GM18520 (cell line): ENCODE data around the gene CXCL13.
"Not testable (repeated sequence)": the region's sequence is repeated elsewhere in the genome, so short reads cannot be mapped to it uniquely, and the experiment has no call there.

Experiments
- ATAC-seq: cut with Tn5 transposase; IDR thresholded peaks from one replicate; pipeline ENCODE4 v1.9.1; 2021; ENCODE audit not compliant: unreplicated experiment

CXCL13 gene

DNA sequence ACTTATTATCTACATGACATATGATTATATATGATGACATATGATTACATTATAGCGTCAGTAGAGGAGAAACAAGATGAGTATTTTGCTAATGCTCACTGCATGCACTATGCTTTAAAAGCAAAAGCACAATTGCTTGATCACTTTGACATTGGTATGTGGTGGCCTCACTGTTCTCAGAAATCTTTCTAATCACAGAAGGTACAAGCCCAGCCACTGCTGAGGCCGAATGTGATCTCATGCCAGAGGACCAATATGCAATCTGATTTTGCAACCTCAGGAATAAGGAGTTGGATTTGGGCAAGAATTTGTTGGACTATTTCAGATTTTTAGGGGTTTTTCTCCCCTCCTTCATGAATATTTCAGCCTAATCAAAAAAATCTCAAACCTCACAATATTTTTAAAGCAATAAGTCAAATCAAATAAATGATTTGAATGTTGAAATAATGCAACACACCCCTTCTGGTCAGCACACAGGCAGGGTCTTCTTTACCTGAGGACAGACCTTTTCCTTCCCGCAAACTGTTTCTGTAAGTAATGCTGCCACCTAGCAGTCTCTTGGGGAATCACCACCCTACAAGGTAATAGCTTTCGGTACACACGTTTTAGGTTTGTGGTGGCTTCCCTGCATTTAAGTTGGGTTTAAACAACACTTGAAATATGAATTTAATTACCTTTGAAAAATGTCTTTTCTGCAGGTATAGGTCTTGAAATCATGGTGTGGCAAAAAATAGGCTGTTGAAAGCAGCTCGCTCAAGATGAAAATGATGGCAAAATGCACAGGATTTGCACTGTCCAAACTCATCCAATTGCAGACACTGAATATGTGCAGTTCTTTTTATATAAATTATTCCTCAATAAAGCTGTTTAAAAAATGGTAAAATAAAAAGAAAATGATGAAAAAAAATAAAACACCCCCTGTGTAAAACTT, 4.8 kb upstream of the CXCL13 start:
- ATAC-seq = no peak

DNA sequence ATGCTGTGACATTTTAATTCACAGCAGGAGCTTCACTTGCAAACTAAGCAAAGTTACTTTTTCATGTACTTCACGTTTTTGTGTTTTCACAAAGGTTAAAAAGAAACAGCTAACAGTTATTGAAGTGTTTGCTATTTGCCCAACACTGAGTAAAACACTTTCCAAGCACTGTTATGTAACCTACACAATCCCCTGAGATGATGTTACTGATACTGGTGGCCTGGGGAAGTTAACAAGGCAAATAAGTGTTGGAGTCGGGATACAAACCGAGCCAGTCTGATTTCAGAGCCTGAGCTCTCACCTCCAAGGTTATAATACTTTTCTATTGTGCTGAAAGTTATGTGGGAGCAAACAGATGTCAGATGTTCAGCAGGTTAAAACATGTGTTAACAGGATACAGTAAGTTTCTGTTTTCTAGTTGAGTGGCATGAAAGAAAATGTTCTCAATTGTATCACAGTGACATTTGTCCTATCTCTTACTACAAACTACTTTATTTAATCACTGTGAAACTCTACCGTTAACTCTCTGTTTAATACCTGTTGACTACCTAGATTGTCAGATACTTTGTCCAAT, 3.9 kb upstream of the CXCL13 start:
- ATAC-seq = peak; percentile 46

DNA sequence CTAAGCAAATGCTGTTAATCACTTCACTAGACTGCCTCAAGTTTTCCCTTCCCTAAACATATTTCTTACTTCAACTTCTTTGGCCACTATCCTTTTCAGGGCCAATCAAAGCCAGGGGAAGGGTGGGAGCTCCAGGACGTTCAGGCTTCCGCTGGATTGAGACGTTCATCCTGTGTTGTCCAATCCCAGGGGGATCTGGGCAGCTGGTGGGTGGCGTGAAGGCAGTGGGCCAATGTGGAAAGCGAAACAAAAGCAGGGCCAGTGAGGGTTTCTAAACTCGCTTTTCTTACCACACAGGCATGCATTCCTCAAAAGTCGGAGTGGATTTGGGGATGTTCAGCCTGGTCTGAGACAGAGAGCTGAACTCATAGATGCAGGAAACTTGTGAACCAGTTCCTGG, 7.6 kb downstream of the CXCL13 start:
- no peak for ATAC-seq

DNA sequence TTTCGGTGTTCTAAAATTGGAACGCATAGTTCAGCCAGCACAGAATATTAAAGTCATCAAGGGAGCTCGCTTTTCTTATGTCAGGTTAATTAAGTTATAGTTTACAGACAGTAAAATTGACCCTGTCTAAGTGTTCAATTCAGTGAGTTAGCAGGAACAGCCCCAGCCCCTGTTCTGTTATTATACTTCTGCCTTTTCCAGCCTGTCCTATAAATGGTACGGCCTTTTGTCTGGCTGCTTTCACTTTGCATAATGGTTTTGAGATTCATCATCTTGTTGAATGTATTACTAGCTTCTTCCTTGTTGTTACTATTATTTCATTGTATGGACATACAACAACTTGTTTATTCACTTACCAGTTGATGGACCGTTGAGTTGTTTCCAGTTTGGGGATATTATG, 9.5 kb downstream of the CXCL13 start:
- no peak for ATAC-seq

DNA sequence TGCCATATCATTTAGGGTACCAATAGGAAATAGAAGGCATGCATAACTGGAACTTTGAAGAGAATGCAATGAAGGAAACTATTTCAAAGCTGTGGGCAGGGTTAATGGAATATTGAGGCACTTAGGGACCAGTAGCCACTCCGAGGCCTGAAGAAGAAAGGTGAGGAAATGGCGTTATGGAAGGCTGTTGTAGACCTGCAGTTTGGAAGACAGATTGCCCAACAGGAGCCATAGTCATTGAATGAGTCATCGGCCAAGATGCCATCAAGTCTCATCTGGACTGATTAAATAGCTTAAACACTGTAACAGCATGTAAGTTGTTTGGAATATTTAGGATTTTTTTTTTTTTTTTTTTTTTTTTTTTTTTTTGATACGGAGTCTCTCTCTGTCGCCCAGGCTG, 11.6 kb downstream of the CXCL13 start:
- no peak for ATAC-seq

DNA sequence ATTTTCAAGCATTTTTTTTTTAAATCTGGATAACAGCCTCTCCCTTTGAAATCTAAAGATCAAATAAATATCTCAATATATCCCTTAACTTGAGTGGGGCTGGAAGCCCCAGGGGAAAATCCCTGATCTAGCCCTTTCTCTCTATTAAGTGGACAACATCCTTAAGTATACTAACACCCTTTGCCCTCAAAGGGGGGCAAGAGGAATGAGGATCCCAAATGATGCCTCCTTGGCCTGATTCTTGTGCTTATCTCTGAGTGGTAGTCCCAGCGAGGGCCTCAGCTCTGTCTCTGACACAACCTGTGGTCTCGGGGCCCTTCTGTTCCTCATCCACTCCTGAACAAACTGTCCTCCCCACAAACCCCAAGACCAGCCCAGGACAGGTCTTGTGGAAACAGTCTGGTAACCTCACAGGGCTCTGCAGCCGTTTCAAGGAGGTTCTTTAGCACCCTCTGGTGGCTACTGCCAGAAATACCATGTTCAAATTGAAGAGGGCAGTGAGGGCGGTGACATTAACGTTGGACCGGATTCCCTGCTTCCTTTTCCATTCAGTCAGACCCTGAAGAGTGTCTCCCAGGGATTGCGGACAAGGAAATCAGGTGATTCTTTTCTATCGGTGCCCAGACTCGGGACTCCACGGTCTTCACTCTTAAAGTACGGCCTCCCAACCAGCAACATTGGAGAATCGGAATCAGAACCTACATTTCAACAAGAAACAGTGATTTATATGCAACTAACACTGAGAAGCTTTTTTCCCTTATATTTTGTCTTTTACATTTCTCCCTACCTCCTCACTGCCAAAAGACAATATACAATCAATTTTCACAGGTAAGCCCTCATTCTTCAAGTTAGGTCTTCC, 13.0 kb downstream of the CXCL13 start:
- peak; percentile 77 for ATAC-seq

DNA sequence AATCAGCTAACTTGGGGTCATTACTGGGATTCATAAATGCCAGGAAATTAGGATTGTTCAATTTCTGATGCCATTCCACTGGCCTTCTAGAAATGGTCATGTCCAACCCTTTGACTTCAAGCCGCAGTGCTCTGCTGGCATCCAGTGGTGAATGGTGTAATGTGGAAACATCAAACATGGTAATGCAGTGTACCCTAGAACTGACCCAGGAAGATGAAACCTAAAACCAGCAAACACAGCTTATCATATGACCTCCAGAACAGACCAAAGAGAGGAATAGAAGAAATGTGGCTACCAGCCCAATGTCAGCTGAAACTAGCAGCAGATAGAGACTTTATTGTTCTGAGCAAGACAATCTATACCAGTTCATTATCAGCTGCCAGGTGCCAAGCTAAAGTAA, 13.8 kb downstream of the CXCL13 start:
- ATAC-seq = no peak

DNA sequence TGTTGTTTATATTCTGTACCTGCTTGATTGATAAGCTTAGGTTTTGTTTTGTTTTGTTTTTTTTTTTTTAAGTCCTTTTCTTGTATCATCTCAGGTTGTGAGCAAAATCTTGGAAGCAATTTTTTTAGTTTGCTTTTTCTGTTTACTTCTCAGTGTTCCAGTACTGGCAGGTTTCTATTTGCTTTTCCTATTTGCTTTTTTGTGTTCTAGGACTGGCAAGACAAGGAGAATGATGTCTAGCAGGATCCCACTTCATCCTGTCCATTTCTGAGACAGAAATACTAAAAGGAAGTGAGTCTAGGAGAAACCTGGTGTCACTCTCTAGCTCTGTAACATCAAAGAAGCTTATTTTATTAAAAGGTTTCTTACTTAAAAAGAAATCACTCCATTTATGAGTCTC, 15.6 kb downstream of the CXCL13 start:
- ATAC-seq = no peak

DNA sequence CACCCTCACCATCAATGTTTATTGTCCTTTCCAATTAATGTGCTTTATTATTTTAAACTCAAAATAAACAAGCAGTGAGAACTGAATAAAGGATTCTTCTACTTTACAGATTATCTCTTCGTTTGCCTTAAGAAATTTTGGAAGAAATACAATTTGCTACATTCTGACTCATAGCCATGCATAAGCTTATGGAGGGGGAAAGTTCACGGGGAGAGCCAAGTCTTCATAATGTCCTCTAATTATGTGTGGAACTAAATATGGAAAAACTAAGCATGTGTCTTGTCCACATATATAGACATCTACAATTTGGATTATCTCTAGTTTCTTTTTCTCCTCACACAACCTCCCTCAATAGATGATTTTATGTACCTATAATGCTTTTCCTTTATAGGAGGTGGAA, 17.5 kb downstream of the CXCL13 start:
- no peak for ATAC-seq

DNA sequence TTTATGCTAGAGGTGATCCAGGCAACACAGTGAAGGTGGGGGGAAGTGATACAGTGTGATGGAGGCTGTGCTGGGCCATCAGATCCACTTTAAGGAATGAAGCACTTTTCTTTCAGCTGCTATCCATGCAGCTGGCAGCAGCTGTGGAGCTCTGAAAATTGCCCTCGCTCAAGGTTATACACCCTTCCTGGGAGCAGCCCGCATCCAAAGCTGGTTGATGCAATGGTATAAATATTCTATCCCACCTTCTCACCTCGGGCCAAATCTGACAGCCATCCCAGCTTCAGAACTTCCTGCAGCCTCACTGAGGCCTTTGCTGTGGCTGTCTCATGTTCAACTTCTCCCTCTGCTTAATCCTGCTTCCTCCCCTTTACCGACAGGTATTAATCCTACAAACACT, 18.6 kb downstream of the CXCL13 start:
- ATAC-seq = no peak

DNA sequence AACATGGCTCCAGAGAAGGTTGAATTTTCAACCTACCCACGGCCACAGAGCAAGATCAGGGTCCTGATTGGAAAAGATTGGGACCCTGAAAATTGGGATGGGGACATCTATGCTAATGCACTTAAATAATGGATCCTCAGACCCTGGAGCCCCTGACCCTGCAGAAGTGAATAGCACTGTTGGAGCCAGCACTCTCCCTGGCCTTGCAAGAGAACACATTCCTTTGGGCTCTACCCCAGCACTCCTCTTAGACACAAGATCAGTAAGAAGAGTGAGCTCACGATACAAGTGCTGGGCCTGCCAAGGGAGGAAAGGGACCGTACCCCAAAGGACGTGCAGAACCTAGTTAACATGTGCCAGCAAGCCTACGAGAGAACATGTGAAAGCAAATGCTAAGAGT, 19.9 kb downstream of the CXCL13 start:
- no peak for ATAC-seq

DNA sequence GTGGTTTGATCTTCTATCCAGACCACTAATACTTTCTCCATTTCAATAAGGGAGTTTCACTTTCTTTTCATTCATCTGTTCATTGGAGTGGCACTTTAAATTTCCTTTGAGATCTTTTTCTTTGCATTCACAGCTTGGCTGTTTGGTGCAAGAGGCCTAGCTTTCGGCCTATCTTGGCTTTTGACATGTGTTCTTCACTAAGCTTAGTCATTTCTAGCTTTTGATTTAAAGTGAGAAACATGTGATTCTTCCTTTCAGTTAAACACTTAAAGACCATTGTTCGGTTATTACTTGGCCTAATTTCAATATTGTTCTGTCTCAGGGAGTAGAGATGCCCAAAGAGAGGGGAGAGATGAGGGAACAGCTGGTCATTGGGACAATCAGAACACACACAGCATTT, 24.3 kb downstream of the CXCL13 start:
- ATAC-seq = peak; percentile 94

DNA sequence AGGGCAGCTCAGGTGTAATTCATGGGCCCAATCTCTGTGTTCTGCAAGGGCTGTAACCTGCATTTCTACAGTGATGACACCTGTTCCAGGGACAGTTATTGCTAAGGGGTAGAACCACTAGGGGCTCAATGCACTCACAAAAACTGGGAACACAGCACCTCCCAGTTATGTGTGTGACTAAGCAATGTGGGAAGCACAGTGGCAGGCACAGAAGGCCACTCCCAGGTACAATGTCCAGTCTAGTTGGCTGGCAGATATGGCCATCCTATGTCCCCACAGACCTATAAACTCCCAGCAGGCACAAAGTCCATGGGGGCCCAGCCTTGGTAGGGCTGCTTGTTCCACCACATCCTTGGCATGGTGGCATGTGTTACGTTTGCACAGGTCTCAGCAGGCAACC, 25.7 kb downstream of the CXCL13 start:
- ATAC-seq = no peak

DNA sequence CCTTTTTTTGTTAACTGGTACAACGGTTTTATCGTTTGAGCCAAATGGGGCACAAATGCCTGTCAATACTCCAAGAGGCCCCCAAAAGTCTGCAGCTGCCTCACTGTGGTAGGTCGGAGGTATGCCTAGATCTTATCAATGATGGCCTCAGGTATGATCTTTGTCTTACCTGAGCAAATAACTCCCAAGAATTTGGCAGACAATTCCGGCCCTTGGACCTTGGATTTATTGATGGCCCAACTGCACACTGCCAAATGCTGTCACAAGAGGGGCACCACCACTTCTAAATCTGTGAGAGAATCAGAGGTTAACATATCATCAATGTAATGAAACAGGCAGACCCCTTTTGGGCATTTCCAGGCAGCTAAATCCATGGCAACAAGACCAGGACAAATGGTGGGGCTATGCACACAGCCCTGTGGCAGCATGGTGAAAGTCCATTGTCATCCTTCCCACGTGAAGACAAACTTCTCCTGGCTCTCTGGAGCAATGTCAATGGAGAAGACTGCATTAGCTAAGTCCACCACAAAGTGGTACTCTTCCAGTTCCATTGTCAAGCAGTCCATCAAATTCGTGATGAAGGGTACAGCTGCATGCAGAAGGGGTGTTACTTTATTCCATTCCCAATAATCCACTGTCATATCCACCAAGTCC, 28.6 kb downstream of the CXCL13 start:
- no peak for ATAC-seq

DNA sequence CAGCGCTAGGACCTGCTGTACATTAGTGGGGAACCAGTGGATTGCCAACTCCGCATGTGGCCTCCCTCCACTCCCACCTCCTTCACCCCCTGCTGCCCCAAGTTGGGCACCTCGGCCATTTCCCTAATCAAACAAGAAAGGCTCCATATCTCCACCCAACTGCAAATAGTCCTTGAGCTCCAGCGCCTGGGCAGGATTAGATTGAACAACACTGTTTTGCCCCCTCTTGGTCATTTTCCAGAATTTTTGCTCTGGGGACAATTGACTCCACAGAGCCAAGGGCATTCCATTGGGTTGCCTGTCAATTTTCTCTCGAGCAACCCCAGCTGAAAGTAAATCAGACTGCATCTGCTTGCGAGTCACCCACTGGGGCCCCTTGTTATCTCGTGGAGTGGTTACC, 29.6 kb downstream of the CXCL13 start:
- ATAC-seq = no peak

DNA sequence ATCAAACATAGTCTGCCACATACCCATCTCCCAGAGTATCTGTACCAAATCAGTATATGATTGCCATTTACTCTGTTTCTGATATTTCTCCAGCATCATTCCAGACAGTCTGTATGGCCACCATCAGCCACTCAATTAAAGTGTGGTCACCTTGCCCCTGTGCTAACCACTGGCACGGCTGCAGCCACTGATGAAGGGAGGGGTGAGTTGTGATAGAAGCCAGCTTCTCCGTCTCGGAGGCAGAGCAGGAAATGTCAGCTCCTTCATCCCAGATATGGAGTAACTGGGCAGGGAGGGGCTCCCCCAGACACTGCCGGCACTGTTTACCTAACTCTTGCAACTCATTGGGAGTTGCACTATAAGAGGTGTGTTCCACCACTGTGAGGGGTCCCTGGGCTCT, 30.3 kb downstream of the CXCL13 start:
- no peak for ATAC-seq

DNA sequence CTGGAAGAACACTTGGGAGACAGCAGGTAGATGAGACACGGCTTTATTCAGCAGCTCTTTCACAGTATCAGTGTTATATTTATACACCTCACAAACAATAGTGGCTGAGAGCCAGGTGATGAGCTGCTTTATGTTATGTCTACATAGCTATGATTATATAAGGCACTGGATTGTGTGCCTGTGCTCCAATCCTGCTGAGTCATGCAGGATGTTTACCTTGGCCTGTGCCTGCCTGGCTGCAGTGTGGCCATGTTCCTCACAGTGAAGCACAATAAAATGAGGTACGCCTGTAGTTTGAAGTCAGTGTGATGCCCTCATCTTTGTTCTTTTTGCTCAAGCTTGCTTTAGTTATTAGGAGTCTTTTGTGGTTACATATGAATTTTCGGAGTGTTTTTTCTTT, 31.3 kb downstream of the CXCL13 start:
- no peak for ATAC-seq

DNA sequence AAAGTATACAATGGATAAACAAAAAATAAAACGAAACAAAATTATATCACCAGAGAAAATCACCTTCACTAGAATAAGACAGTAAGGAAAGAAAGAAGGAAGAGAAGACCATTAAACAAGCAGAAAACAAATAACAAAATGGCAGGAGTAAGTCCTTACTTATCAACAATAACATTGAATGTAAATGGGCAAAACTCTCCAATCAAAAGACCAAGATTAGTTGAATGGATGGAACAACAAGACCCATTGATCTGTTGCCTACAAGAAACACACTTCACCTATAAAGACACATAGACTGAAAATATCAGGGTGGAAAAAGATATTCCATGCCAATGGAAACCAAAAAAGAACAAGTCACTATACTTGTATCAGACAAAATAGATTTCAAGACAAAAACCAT, 38.4 kb downstream of the CXCL13 start:
- ATAC-seq = not testable (repeated sequence)

DNA sequence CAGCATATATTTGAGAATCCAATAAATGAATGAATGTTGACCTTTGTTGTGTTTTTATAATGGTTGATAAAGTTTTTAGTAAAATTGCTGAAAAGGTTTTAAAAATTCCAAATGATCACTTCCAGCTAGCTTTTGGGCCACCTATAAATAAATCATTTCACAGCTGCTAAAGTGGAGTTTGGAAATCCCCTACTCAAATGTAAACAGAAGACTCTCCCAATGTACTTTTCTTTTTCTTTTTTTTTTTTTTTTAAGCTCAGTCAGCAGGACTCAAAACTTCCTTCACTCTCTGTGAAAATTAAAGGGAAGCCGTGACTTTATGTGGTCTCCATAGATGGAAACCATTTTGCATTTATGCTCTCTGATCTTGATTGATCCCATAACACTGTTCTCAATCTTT, 45.2 kb downstream of the CXCL13 start:
- no peak for ATAC-seq

DNA sequence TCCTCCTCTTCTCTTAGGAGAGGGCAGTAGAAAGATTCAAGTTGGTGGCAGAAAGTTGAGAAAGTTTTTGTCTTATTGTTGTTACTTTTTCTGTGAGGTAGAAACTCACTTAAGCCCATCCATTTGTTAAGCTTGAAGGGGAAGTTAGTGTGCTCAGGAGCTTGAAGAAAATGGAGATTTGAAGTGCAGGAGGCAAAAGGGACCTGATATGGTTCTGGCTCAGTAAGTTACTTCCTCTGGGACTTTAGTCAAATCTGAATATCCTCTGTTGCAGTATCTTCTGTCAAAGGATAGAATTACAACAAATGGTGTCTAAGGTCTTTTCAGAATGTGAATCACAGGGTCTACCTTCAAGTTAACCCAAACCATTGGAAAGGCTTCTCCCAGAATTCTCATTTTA, 46.2 kb downstream of the CXCL13 start:
- no peak for ATAC-seq

DNA sequence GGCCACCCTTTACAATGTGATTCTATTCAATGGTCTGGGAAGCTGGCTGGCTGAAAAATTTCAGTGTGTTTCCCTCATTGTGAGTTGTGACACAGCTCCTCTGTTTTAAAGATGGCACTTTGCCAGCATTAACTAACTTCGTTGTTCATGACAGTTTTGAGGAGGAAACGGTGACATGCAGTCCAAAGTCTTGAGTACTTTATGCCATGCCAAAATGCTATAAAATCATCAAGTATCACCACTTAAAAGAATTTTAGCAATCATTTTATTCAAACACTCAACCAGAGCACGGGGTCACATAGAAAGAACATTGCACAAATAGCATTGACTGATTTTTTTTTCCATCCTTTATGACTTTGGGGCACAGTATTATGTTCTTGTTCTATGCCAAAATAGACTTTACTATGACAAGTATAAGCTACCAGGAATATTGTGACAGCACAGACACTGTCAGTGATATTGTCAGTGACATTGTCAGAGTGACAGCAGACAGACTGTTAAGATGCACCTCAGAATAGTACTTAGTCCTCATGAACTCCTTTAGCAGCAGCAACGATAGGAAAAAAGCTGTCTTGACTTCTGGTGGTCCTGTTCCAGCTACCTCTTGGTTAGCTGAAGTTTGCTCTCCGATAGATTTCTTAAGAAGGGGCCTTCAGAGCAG, 46.7 kb downstream of the CXCL13 start:
- ATAC-seq = no peak
